Tibial nerve (tissue), 4 donors: ENCODE data around the gene EFNB2.

Experiments used
- CTCF ChIP-seq, 5 experiments: fragments of 200-600 bp in 3 of 5; fragments of 450-650 bp in 2 of 5; sonication (generic) in 3 of 5; IDR thresholded peaks; one replicate each; pipeline ENCODE4 v1.5.1; 2016 to 2019; ENCODE audit warnings: antibody characterized with exemption in 5 of 5, mild to moderate bottlenecking in 3 of 5, moderate library complexity in 2 of 5
- EP300 ChIP-seq, 2 donors: sonication (generic); formaldehyde crosslinking; IDR thresholded peaks; one replicate each; pipeline ENCODE4 v1.6.1; 2017; ENCODE audit warnings: antibody characterized with exemption in 2 of 2, mild to moderate bottlenecking in 1 of 2

GRCh38 chr13:106503730-106504453 is 31.6 kb downstream of the EFNB2 start:
- TF ChIP-seq CTCF (IDR thresholded peaks at IDR 0.05) (no peak), EP300 (IDR thresholded peaks at IDR 0.05) (no peak)
